Stomach (tissue), 19 donors: Measurements from ENCODE around the gene CETP. TPM values are rescaled to one million over a fixed set of nuclear protein-coding genes. Genes with fewer than 3 reads are reported as not detected.
A peak's percentile ranks its signal among the peaks of the same experiment; 100 is the strongest.

ENCODE experiments used
- DNase-seq, 2 donors: peaks; one replicate each; pipeline versions ENCODE4 v3.0.0 to v3.0.0-alpha.2; 2013 to 2019
- H3K27ac ChIP-seq, 5 donors: fragments of 200-600 bp in 4 of 5; sonication (generic) in 4 of 5; one replicate each; pipeline ENCODE4 v1.5.1; 2013 to 2019; ENCODE audit warnings: mild to moderate bottlenecking in 1 of 5, moderate library complexity in 1 of 5
- H3K27me3 ChIP-seq, 3 donors: fragments of 200-600 bp; sonication (generic); one replicate each; pipeline ENCODE4 v1.5.1; 2017 to 2019; ENCODE audit warnings: mixed run types in 1 of 3
- H3K36me3 ChIP-seq, 4 donors: fragments of 200-600 bp; sonication (generic); 1 replicate in 3 of 4; 2 replicates in 1 of 4; pipeline ENCODE4 v1.5.1; 2016 to 2019
- H3K4me1 ChIP-seq, 4 donors: fragments of 200-600 bp; sonication (generic); one replicate each; pipeline ENCODE4 v1.5.1; 2016 to 2019
- H3K4me3 ChIP-seq, 4 donors: fragments of 200-600 bp; sonication (generic) in 3 of 4; one replicate each; pipeline ENCODE4 v1.5.1; 2016 to 2019; ENCODE audit warnings: mild to moderate bottlenecking in 1 of 4
- H3K9me3 ChIP-seq, 4 donors: fragments of 200-600 bp; sonication (generic); one replicate each; pipeline ENCODE4 v1.5.1; 2016 to 2019
- EP300 ChIP-seq: sonication (generic); formaldehyde crosslinking; IDR thresholded peaks from one replicate; pipeline ENCODE4 v1.6.1; 2017; ENCODE audit warnings: antibody characterized with exemption
- POLR2A ChIP-seq, 4 donors: fragments of 450-650 bp; IDR thresholded peaks; one replicate each; pipeline ENCODE4 v1.6.1; 2016; ENCODE audit warnings: antibody characterized with exemption in 4 of 4, control low read depth in 2 of 4, mild to moderate bottlenecking in 1 of 4, moderate library complexity in 1 of 4
- POLR2AphosphoS5 ChIP-seq, 3 donors: sonication (generic); formaldehyde crosslinking; IDR thresholded peaks; one replicate each; pipeline ENCODE4 v1.6.1; 2016; ENCODE audit warnings: antibody characterized with exemption in 3 of 3
- WGBS, 5 donors: extraction: QIAGEN DNeasy Blood & Tissue Kit in 3 of 5; methylation state at CpG; one replicate each; pipeline versions ENCODE4 v1.1.5 to v1.1.7; 2013 to 2018; 5-methylcytosine and 5-hydroxymethylcytosine counted together
- intact Hi-C: fragments of 100-400 bp; cut with DNase I; formaldehyde crosslinking; loops from one replicate; pipeline ENCODE4 v1.15.1; 2023; ENCODE audit warnings: low total_unique reads
- long read RNA-seq, 10 donors: transcript quantifications; one replicate each; lab custom pipeline, GENCODE V29; 2026
- polyA plus RNA-seq, 3 donors: library from polyadenylated mRNA; stranded (reverse); fragments of 200-250 nt; gene quantifications; one replicate each; pipeline ENCODE4 v1.2.3, GENCODE V29; 2013
- total RNA-seq, 5 donors: library from RNA; depleted of rRNA; stranded (reverse); fragments of >200 nt; gene quantifications; one replicate each; pipeline versions ENCODE4 v1.1.0 to v1.2.3, GENCODE V29; 2014 to 2016
- TF ChIP-seq, protein P1 (sequence below), 7 experiments: fragments of 450-650 bp in 4 of 7; fragments of 200-600 bp in 3 of 7; sonication (generic) in 3 of 7; IDR thresholded peaks; one replicate each; pipeline ENCODE4 v1.5.1; 2016 to 2019; ENCODE audit warnings: antibody characterized with exemption in 7 of 7, control low read depth in 2 of 7, mild to moderate bottlenecking in 1 of 7
- donor health status: healthy with polysubstance abuse.
- donor health status: Bipolar disorder and iron deficiency.
- donor health status: healthy.

CETP gene, protein sequence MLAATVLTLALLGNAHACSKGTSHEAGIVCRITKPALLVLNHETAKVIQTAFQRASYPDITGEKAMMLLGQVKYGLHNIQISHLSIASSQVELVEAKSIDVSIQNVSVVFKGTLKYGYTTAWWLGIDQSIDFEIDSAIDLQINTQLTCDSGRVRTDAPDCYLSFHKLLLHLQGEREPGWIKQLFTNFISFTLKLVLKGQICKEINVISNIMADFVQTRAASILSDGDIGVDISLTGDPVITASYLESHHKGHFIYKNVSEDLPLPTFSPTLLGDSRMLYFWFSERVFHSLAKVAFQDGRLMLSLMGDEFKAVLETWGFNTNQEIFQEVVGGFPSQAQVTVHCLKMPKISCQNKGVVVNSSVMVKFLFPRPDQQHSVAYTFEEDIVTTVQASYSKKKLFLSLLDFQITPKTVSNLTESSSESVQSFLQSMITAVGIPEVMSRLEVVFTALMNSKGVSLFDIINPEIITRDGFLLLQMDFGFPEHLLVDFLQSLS
- total RNA-seq (1 to 10 TPM in 1 of 5 donors, not detected in 4; 2.9 TPM), polyA plus RNA-seq (under 1 TPM; 0.18 to 0.46 (median 0.19) TPM)
- long read RNA-seq, donor 1: 0 reads
- long read RNA-seq, donor 2: 0 reads
- long read RNA-seq, donor 3: 0 reads
- long read RNA-seq, donor 4: 0 reads
- long read RNA-seq, donor 5, partial matches to known transcripts: 0 of 1 reads
- long read RNA-seq, donor 5, other reads (novel, unspliced or antisense): 0 of 1 reads
- long read RNA-seq, donor 6, partial matches to known transcripts: 0 of 2 reads
- long read RNA-seq, donor 6, other reads (novel, unspliced or antisense): 0 of 2 reads
- long read RNA-seq, donor 7, partial matches to known transcripts: 0 of 1 reads
- long read RNA-seq, donor 7, other reads (novel, unspliced or antisense): 0 of 1 reads
- long read RNA-seq, donor 8, partial matches to known transcripts: 0 of 1 reads
- long read RNA-seq, donor 8, other reads (novel, unspliced or antisense): 0 of 1 reads
- long read RNA-seq, donor 9: 0 reads
- long read RNA-seq, donor 10: 0 reads

DNA sequence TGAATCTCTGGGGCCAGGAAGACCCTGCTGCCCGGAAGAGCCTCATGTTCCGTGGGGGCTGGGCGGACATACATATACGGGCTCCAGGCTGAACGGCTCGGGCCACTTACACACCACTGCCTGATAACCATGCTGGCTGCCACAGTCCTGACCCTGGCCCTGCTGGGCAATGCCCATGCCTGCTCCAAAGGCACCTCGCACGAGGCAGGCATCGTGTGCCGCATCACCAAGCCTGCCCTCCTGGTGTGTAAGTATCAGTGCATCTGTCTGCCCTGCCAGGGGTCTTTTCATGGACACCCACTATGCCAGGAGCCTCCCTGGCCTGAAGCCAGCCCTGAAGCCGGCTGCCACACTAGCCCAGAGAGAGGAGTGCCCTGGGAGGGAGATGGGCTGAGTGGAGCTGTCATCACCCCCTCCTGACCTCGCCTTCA is at the start of gene CETP:
Gene CETP (plus strand): TSS at position 100 of the 431 bp plus-strand sequence. CDS start 30 bp downstream, at position 130.
- no peak within 1 kb of the TSS for H3K27ac ChIP-seq
- TF ChIP-seq, protein P1, sequence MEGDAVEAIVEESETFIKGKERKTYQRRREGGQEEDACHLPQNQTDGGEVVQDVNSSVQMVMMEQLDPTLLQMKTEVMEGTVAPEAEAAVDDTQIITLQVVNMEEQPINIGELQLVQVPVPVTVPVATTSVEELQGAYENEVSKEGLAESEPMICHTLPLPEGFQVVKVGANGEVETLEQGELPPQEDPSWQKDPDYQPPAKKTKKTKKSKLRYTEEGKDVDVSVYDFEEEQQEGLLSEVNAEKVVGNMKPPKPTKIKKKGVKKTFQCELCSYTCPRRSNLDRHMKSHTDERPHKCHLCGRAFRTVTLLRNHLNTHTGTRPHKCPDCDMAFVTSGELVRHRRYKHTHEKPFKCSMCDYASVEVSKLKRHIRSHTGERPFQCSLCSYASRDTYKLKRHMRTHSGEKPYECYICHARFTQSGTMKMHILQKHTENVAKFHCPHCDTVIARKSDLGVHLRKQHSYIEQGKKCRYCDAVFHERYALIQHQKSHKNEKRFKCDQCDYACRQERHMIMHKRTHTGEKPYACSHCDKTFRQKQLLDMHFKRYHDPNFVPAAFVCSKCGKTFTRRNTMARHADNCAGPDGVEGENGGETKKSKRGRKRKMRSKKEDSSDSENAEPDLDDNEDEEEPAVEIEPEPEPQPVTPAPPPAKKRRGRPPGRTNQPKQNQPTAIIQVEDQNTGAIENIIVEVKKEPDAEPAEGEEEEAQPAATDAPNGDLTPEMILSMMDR (IDR thresholded peaks at IDR 0.05): no peak
- TF ChIP-seq POLR2A (IDR thresholded peaks at IDR 0.05): no peak
- no peak for TF ChIP-seq EP300
- no peak for TF ChIP-seq POLR2AphosphoS5 (IDR thresholded peaks at IDR 0.05)
- 74 to 84% (median 80%) methylated on average over 7 to 12 of the region's 12 CpGs for WGBS, 5 donors
- H3K4me1 ChIP-seq: peaks cover 0 to 45% (median 8%) of the 10 kb centered on the region in 4 donors
- no peaks in the 10 kb centered on the region for H3K27me3 ChIP-seq
- no peaks in the 10 kb centered on the region for H3K36me3 ChIP-seq
- no peaks in the 10 kb centered on the region for H3K9me3 ChIP-seq
- H3K4me3 ChIP-seq: no peak within 1 kb of the TSS
- no peak for DNase-seq
- intact Hi-C loops: no loop called here

DNA sequence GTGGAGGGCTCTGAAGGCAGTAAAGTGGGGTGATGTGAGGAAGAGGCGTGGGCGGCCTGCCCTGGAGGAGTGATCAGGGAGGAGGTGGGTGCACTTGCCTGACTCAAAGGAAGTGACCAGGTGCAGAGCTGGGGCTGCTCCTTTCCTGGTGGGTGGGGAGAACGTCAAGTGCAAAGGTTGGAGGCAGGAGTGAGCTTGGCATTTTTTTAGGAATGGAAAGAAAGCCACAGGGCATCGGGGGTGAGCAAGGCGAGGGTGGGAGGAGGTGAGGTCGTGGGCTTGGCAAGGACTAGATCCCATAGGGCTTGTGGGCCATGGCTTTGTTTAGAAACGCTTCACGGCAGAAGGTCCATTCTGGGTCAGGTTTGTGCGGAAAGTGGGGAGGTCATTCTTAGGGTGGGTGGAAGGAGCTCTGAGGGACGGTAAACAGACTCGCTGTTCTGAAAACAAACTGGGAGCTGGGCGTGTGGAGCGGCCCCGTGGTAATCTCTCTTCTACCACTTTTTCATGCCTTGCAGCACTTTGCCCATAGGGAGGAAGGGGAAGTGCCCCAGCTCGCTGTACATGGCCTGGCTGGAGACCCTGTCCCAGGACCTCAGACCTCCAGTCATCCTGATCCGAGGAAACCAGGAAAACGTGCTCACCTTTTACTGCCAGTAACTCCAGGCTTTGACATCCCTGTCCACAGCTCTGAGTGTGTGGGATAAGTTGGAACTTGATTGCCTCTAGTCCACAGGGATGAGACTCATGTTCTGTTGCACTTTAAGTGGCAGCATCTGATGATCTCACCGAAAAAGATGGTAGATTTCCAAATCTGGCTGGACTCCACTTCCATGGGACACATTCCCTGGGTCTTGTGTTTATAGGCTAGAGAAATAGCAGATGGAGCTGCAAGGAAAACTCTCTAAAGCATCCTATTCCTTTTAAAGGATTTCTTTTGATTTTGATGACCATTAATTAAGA is 48.7 kb upstream of the CETP start:
- intact Hi-C loops: no loop called here
- H3K4me1 ChIP-seq: peaks cover 26 to 89% (median 71%) of the 10 kb centered on the region in 4 donors
- H3K27ac ChIP-seq: peak overlapping the region in 4 of 5 donors; percentile 67 to 75 (median 72)
- peak in 1 of 2 donors; percentile 35 for DNase-seq
- no peaks in the 10 kb centered on the region for H3K36me3 ChIP-seq
- no peaks in the 10 kb centered on the region for H3K9me3 ChIP-seq
- 30 to 53% (median 38%) methylated on average over 18 of the region's 18 CpGs for WGBS, 5 donors
- H3K27me3 ChIP-seq: no peaks in the 10 kb centered on the region
- H3K4me3 ChIP-seq: no peak overlapping the region
- TF ChIP-seq EP300: no peak
- TF ChIP-seq, protein P1 (IDR thresholded peaks at IDR 0.05): no peak
- no peak for TF ChIP-seq POLR2A (IDR thresholded peaks at IDR 0.05)
- TF ChIP-seq POLR2AphosphoS5 (IDR thresholded peaks at IDR 0.05): no peak

DNA sequence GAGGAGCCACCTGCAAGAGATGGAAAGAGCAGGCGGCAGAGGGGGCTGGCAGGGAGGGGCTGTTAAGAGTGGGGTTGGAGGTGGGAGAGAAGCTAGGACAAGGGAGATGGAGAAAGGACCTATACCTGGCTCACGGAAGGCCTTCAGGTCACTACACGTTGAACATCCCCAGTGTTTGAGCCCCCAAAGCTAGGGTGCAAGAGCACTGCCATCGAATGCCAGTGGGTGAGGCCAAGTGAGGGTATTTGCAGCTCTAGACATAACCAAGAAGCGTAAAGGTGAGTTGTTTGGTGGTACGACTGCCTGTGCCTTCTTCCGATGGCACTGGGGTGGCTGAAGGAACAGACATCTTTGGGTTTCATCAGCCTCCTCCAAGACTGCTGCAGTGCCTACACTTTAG is 46.9 kb upstream of the CETP start:
- DNase-seq: no peak
- Histone ChIP-seq H3K4me1 (peaks cover 26 to 75% (median 67%) of the 10 kb centered on the region in 4 donors), H3K9me3 (no peaks in the 10 kb centered on the region), H3K4me3 (no peak overlapping the region), H3K27ac (peak overlapping the region in 2 of 5 donors; percentile 58 to 79), H3K27me3 (no peaks in the 10 kb centered on the region), H3K36me3 (no peaks in the 10 kb centered on the region)
- intact Hi-C loops: no loop called here
- WGBS, 5 donors: 80 to 99% (median 85%) methylated on average over 7 of the region's 7 CpGs
- TF ChIP-seq POLR2A (IDR thresholded peaks at IDR 0.05): no peak
- TF ChIP-seq EP300: no peak
- TF ChIP-seq POLR2AphosphoS5 (IDR thresholded peaks at IDR 0.05): no peak
- TF ChIP-seq, protein P1 (IDR thresholded peaks at IDR 0.05): no peak
